NCI-H1048 (cell line): ENCODE results near the gene BMF.

Experiments
- DNase-seq: peaks from one replicate; lab custom pipeline; 2025; lab: John Stamatoyannopoulos, UW

The BMF gene

GRCh38 chr15:40065166-40065565, 43.5 kb downstream of the BMF start:
- no peak for DNase-seq

GRCh38 chr15:40064231-40064894, 44.3 kb downstream of the BMF start:
- no peak for DNase-seq

- DNase-seq: no peak
Observed at GRCh38 chr15:40063563-40064011, 45.1 kb downstream of the BMF start.

GRCh38 chr15:40062816-40063562, 45.7 kb downstream of the BMF start:
- DNase-seq: no peak

- no peak for DNase-seq
Observed at GRCh38 chr15:40061212-40061901, 47.3 kb downstream of the BMF start.

GRCh38 chr15:40060236-40060961, 48.3 kb downstream of the BMF start:
- no peak for DNase-seq

- no peak for DNase-seq
Observed at GRCh38 chr15:40059821-40060220, 48.9 kb downstream of the BMF start.

GRCh38 chr15:40058476-40059140, 50.1 kb downstream of the BMF start:
- DNase-seq: no peak

GRCh38 chr15:40055576-40056293, 52.9 kb downstream of the BMF start:
- DNase-seq: no peak

GRCh38 chr15:40054855-40055575, 53.7 kb downstream of the BMF start:
- DNase-seq: no peak

- no peak for DNase-seq
Observed at GRCh38 chr15:40054605-40054854, 54.1 kb downstream of the BMF start.

- no peak for DNase-seq
Observed at GRCh38 chr15:40053831-40054604, 54.7 kb downstream of the BMF start.

- DNase-seq: no peak
Observed at GRCh38 chr15:40053079-40053830, 55.4 kb downstream of the BMF start.

GRCh38 chr15:40052604-40053003, 56.1 kb downstream of the BMF start:
- no peak for DNase-seq

GRCh38 chr15:40051616-40052415, 56.9 kb downstream of the BMF start:
- no peak for DNase-seq

- no peak for DNase-seq
Observed at GRCh38 chr15:40050788-40051470, 57.8 kb downstream of the BMF start.

- DNase-seq: no peak
Observed at GRCh38 chr15:40048926-40049475, 59.7 kb downstream of the BMF start.
